ENCODE results near the gene RPS8. TPM values are rescaled to one million over a fixed set of nuclear protein-coding genes. Genes with fewer than 3 reads are reported as not detected.
"Not testable (repeated sequence)": the region's sequence is repeated elsewhere in the genome, so short reads cannot be mapped to it uniquely, and the experiment has no call there.

The RPS8 gene
- total RNA-seq, 2 experiments from 2014 or later = 2,658 to 2,665 TPM

DNA sequence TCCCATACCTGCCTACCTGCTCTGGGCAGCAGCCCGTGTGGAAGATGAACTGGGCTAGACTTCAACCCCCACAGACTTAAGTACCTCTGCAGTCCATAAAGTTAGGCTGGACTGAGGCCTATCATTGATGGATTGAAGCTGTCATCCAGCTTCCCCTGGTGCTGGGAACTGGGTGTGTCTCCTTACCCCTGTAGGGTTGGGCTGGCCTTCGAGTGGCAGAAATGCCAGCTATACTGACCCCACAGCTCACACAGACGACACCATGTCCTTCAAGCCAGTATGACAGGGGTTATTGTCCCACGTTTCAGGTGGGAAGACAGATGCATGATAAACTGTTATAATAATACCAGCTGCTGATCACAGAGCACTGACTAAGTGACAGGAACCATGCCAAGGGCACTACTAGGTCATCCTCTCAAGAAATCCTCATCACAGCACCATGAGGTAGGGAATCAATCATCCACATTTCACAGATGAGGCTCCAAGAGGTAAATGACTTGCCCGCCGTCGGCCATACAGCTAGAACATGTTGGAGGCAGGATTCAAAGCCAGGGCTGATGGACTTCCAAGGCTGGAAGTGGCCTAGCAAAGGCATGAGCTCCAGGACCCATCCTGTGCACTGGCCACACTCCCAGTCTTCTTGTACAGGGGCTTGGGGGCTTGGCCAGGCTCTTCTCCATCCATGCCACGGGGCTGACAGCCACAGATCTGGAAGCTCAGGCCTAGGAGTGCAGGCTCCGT is 12.9 kb downstream of the RPS8 start, which contains the start of gene BEST4:
TSS of gene BEST4 (minus strand) at position 51 of the 741 bp plus-strand sequence. CDS start 465 bp downstream, outside the sequence.
- Mint-ChIP-seq H3K27ac (no peak within 1 kb of the TSS), H3K9me3 (no peaks in the 10 kb centered on the region), H3K4me3 (peak within 1 kb of the TSS; percentile 81), H3K27me3 (no peaks in the 10 kb centered on the region), H3K36me3 (peaks cover 2% of the 10 kb centered on the region), H3K4me1 (peaks cover 27% of the 10 kb centered on the region)
- no peak for DNase-seq

DNA sequence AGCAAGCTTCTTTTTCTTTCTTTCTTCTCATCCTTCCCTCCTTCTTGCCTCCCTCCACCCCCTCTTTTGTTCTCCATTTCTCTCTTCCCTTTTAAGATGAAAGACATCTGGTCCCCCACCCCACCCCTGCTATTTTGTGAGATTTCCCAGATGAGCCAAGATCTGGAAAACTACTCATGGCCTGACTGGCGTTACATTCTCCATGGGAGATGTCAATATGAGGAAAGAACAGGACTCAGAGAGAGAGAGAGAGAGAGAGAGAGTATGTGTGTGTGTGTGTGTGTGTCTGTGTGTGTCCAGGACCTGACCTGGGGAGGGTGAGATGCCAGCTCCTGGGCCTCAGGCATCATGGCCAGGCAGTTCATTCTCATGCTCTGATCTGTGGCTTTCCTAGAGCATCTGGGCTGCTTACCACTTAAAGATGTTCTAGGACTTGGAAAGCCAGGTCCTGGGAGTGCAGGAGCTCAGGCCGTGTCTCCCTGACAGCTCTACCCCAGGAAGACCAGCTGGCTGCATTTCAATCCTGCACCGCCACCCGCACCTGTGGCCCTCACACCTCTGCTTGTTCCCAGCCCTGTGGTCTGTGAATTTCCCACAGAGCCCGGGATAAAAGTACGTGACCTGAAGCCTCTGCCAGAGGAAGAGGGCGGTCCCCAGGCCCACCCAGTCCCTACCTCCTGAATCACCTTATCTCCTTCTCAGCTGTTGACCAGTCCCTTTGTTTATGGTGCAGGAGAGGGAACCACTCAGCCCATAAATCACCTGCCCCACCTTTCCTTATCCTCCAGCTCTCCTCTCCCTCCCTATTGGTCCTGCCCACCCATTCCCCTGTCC is 15.8 kb downstream of the RPS8 start:
- Mint-ChIP-seq H3K27me3 (no peaks in the 10 kb centered on the region), H3K4me3 (no peak overlapping the region), H3K36me3 (no peaks in the 10 kb centered on the region), H3K4me1 (peaks cover 6% of the 10 kb centered on the region), H3K9me3 (no peaks in the 10 kb centered on the region), H3K27ac (no peak overlapping the region)
- no peak for DNase-seq

DNA sequence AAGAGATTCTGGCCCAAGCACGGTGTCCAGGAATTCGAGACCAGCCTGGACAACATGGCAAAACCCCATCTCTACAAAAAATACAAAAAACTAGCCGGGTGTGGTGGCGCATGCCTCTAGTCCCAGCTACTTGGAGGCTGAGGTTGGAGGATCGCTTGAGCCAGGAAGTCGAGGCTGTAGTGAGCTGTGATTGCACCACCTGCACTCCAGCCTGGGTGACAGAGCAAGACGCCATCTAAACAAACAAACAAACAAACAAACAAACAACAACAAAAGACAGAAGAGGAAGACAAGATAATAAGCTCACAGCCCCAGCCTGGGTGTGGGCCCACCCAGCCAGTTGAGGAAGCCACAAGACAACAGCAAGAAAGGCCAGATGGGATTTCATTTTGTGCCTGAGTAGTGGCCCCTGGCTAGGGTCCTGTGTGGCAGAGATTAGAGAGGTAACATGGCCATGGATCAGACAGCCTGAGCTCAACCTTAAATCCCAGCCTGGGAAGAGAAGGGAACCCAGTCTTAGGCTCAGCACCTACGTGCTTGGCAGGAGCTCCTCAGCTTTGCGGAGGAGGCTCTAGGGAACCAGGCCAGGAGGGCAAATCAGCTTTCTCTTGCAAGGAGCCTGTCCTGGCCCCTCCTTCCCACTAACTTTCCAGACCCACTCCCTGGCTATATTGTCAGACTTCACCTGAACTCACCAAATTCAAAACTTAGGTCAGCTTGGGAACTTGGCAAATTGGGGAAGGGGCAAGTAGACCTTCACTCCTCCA is 17.6 kb downstream of the RPS8 start:
- Mint-ChIP-seq H3K4me3 (no peak overlapping the region), H3K36me3 (no peaks in the 10 kb centered on the region), H3K9me3 (no peaks in the 10 kb centered on the region), H3K4me1 (peaks cover 2% of the 10 kb centered on the region), H3K27me3 (no peaks in the 10 kb centered on the region), H3K27ac (no peak overlapping the region)
- DNase-seq = no peak

DNA sequence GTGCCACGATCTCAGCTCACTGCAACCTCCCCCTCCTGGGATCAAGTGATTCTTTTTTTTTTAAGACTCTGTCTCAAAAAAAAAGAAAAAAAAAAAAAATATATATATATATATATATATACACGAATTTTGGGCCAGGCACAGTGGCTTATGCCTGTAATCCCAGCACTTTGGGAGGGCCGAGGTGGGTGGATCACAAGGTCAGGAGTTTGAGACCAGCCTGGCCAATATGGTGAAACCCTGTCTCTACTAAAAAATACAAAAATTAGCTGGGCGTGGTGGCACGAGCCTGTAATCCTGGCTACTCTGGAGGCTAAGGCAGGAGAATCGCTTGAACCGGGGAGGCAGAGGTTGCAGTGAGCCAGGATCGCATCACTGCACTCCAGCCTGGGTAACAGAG is 22.5 kb downstream of the RPS8 start:
- not testable (repeated sequence) for DNase-seq, H3K4me3 Mint-ChIP-seq, H3K27ac Mint-ChIP-seq, H3K9me3 Mint-ChIP-seq, H3K27me3 Mint-ChIP-seq
- Mint-ChIP-seq H3K36me3 (peaks cover 23% of the 10 kb centered on the region), H3K4me1 (peaks cover 18% of the 10 kb centered on the region)

DNA sequence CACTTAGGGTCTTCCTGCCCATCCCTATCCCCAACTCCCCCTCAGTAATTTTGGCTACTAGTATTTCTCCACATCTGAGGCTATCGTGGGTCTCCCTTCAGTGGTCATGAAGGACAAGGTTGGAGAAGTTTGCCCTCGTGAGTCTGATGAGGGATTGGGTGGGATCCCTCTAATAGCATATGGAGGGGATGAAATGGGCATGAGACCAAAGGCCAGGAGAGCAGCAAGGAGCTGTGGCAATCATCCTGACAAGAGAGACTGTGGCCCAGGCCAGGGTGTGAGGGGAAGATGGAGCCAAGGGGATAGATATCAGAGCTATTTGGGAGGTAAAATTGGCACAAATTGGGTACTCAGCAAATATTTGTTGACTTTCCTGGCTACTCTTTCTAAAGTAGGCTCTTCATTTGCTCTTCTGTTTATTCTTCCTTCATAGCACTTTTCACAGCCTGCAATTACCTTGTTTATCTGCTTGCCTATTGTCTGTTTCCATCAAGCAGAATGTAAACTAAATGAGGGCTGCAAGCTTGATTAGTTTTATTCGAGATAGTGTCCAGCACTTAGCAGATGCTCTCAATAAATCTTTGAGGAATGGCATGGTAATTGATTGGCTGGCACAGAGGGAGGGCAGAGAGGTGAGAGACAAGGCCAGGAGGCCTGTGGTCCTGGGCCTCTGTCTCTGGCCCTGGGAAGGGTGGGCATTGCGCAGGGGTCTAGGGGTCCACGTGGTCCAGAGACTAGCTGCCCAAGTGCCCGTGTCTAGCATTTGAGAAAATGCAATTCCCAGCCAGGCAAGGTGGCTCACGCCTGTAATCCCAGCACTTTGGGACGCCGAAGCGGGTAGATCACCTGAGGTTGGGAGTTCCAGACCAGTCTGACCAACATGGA is 23.4 kb downstream of the RPS8 start:
- Mint-ChIP-seq H3K4me3 (no peak overlapping the region), H3K27me3 (no peaks in the 10 kb centered on the region), H3K9me3 (no peaks in the 10 kb centered on the region), H3K4me1 (peaks cover 26% of the 10 kb centered on the region), H3K27ac (peak overlapping the region; percentile 100), H3K36me3 (peaks cover 31% of the 10 kb centered on the region)
- no peak for DNase-seq

DNA sequence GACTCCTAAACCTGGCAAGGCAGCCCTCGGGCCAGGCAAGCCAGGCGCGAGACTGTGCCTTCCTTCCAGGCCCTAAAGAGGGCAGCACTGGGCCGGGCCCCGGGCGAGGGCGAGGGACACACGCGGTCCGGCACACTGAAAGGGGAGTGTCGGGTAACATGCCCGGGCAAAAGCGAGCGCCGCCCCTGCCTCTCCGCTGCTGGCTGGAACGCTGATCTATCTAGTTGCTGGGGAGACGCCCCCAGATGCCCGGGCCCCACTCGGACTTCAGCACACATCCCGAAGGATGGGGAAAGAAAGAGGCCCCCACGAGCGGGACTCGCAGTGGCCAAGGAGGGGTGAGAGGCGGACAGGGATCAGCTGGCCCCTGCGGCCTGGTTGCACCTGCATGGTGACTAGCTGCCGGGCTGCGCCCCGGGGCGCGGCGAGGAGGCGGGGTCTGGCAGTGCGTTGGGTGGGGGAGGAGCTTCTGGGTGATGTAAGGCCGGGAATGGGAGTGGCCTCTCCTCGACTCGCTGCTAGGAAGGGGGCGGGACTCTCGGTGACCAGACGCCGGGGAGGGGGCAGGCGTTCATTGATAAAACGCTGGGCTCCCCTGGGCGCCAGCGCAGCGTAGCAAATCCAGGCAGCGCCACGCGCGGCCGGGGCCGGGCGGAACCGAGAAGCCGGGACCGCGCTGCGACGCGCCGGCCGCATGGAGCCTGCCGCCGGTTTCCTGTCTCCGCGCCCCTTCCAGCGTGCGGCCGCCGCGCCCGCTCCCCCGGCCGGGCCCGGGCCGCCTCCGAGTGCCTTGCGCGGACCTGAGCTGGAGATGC is 24.6 kb downstream of the RPS8 start, which contains the start of gene PLK3:
TSS of gene PLK3 (plus strand) at position 608 of the 815 bp plus-strand sequence. CDS start at position 695, 87 bp downstream.
- H3K4me3 Mint-ChIP-seq = peak within 1 kb of the TSS; percentile 84
- peaks cover 43% of the 10 kb centered on the region for H3K36me3 Mint-ChIP-seq
- H3K9me3 Mint-ChIP-seq = no peaks in the 10 kb centered on the region
- peak; percentile 98 for DNase-seq
- peaks cover 36% of the 10 kb centered on the region for H3K4me1 Mint-ChIP-seq
- peak within 1 kb of the TSS; percentile 100 for H3K27ac Mint-ChIP-seq
- H3K27me3 Mint-ChIP-seq = no peaks in the 10 kb centered on the region

DNA sequence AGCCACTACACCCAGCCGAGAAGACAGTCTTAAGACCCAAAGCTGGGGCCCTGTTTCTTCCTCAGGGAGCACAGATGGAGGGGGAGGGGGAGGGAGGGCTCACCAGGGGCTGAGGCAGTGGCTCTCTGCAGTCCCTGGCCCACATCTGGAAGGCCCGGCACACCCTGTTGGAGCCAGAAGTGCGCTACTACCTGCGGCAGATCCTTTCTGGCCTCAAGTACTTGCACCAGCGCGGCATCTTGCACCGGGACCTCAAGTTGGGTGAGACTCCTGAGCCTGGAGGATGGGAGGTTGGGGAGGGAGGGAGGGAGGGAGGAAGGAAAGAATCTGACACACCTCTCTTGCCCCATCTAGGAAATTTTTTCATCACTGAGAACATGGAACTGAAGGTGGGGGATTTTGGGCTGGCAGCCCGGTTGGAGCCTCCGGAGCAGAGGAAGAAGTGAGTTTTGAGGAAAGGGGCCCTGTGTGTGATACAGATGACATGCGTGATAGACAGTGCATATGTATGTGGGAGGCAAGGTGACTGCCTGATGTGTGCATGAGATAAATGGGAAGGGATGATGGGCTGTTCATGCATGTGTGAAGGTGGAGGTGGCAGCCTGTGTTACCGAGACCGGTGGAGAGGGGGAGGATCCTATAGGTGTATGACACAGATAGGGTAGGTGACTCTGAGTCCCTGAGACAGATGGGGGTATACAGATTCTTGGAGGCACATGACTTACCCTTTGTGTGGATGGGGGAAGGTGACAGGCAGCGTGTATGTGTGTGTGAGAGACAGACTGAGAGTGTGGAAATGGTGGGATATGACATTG is 26.4 kb downstream of the RPS8 start:
- Mint-ChIP-seq H3K9me3 (no peaks in the 10 kb centered on the region), H3K27me3 (no peaks in the 10 kb centered on the region), H3K36me3 (peaks cover 49% of the 10 kb centered on the region), H3K4me3 (peak overlapping the region; percentile 84), H3K4me1 (peaks cover 44% of the 10 kb centered on the region), H3K27ac (peak overlapping the region; percentile 79)
- DNase-seq = no peak

DNA sequence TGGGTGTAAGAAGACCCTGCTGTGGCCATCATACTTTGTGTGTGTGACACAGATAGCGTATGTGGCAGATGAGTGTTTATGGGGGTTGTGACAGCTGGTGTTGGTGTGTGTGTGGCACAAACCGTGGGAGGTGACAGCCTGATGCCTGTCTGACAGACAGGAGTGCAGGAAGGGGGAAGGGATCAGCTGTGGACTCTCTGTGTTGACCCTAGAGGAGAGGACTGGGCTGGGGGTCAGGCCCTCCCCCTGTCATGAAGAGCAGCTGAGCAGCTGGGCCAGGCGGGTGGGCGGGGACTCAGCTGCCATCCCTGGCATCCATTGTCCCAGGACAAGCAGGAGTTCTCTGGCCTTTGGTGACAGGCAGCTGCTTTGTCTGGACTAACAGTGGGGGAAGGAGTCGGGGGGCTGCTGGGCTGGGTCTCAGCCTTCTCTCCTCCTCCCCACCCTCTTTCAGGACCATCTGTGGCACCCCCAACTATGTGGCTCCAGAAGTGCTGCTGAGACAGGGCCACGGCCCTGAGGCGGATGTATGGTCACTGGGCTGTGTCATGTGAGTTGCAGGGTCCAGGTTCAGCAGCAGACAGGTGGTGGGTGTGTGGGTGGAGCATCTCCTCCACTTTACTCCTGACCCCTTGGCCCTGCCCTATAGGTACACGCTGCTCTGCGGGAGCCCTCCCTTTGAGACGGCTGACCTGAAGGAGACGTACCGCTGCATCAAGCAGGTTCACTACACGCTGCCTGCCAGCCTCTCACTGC is 27.1 kb downstream of the RPS8 start:
- DNase-seq = no peak
- H3K27me3 Mint-ChIP-seq = no peaks in the 10 kb centered on the region
- H3K27ac Mint-ChIP-seq = peak overlapping the region; percentile 79
- H3K36me3 Mint-ChIP-seq = peaks cover 54% of the 10 kb centered on the region
- H3K4me3 Mint-ChIP-seq = peak overlapping the region; percentile 84
- peaks cover 52% of the 10 kb centered on the region for H3K4me1 Mint-ChIP-seq
- H3K9me3 Mint-ChIP-seq = no peaks in the 10 kb centered on the region

DNA sequence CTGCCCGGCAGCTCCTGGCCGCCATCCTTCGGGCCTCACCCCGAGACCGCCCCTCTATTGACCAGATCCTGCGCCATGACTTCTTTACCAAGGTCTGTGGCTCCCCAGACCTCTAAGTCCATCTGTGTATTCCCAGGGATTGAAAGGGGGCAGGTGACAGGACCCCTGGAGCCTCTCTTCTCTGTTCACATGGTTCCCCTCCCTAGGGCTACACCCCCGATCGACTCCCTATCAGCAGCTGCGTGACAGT is 27.6 kb downstream of the RPS8 start:
- Mint-ChIP-seq H3K9me3 (no peaks in the 10 kb centered on the region), H3K27me3 (no peaks in the 10 kb centered on the region), H3K4me1 (peaks cover 57% of the 10 kb centered on the region), H3K36me3 (peaks cover 54% of the 10 kb centered on the region), H3K27ac (peak overlapping the region; percentile 79), H3K4me3 (peak overlapping the region; percentile 84)
- no peak for DNase-seq

DNA sequence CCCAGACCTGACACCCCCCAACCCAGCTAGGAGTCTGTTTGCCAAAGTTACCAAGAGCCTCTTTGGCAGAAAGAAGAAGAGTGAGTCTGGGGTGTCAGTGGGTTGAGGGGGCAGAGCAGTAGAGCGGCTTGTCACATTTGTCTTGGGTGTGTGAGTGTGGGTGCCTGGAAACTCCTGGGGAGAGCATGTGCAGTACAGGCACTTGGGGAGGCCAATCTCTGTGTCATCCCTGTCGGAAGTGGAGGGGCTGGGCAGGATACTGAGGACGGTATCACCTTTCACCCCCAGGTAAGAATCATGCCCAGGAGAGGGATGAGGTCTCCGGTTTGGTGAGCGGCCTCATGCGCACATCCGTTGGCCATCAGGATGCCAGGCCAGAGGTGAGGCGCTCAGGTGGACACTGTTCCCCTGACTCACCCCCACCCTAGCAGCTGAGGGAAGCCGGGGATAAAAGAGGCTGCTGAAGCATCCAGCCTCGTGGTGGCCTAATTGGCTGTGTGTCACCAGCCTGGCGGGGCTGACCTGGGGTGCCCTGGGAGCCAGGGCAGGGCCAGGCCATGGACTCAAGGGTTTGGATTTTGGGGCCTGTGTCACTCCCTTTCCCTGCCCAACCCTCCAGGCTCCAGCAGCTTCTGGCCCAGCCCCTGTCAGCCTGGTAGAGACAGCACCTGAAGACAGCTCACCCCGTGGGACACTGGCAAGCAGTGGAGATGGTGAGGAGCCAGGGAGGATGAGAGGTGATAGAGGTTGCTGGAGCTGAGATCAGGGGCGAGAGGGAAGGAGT is 28.2 kb downstream of the RPS8 start:
- no peak for DNase-seq
- no peaks in the 10 kb centered on the region for H3K27me3 Mint-ChIP-seq
- peaks cover 62% of the 10 kb centered on the region for H3K4me1 Mint-ChIP-seq
- H3K36me3 Mint-ChIP-seq = peaks cover 55% of the 10 kb centered on the region
- peak overlapping the region; percentile 79 for H3K27ac Mint-ChIP-seq
- H3K9me3 Mint-ChIP-seq = no peaks in the 10 kb centered on the region
- peak overlapping the region; percentile 84 for H3K4me3 Mint-ChIP-seq

DNA sequence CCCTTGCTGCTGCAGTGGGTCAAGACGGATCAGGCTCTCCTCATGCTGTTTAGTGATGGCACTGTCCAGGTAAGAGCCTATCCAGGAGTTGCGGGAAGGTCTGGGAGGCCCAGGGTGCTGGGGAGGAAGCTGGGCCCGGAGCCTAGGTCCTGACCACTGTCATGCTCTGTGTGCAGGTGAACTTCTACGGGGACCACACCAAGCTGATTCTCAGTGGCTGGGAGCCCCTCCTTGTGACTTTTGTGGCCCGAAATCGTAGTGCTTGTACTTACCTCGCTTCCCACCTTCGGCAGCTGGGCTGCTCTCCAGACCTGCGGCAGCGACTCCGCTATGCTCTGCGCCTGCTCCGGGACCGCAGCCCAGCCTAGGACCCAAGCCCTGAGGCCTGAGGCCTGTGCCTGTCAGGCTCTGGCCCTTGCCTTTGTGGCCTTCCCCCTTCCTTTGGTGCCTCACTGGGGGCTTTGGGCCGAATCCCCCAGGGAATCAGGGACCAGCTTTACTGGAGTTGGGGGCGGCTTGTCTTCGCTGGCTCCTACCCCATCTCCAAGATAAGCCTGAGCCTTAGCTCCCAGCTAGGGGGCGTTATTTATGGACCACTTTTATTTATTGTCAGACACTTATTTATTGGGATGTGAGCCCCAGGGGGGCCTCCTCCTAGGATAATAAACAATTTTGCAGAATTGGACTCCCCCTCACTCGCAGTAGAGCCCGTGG is 30.1 kb downstream of the RPS8 start:
- no peaks in the 10 kb centered on the region for H3K9me3 Mint-ChIP-seq
- no peaks in the 10 kb centered on the region for H3K27me3 Mint-ChIP-seq
- DNase-seq = no peak
- peaks cover 74% of the 10 kb centered on the region for H3K4me1 Mint-ChIP-seq
- peaks cover 56% of the 10 kb centered on the region for H3K36me3 Mint-ChIP-seq
- peak overlapping the region; percentile 79 for H3K27ac Mint-ChIP-seq
- H3K4me3 Mint-ChIP-seq = peak overlapping the region; percentile 40
